ENCODE measurements around the gene HOXD11.

Gene HOXD11

DNA sequence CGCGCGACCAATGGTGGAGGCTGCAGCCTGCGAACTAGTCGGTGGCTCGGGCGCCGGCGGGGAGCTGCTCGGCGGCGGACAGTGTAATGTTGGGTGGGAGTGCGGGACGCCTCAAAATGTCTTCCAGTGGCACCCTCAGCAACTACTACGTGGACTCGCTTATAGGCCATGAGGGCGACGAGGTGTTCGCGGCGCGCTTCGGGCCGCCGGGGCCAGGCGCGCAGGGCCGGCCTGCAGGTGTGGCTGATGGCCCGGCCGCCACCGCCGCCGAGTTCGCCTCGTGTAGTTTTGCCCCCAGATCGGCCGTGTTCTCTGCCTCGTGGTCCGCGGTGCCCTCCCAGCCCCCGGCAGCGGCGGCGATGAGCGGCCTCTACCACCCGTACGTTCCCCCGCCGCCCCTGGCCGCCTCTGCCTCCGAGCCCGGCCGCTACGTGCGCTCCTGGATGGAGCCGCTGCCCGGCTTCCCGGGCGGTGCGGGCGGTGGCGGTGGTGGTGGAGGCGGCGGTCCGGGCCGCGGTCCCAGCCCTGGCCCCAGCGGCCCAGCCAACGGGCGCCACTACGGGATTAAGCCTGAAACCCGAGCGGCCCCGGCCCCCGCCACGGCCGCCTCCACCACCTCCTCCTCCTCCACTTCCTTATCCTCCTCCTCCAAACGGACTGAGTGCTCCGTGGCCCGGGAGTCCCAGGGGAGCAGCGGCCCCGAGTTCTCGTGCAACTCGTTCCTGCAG, 15.8 kb downstream of the HOXD11 start, which contains the start of gene HOXD9:
HOXD9 (plus strand) TSS at position 37 of the 728 bp plus-strand sequence; CDS start at position 87, 50 bp downstream.
- no peak for DNase-seq

DNA sequence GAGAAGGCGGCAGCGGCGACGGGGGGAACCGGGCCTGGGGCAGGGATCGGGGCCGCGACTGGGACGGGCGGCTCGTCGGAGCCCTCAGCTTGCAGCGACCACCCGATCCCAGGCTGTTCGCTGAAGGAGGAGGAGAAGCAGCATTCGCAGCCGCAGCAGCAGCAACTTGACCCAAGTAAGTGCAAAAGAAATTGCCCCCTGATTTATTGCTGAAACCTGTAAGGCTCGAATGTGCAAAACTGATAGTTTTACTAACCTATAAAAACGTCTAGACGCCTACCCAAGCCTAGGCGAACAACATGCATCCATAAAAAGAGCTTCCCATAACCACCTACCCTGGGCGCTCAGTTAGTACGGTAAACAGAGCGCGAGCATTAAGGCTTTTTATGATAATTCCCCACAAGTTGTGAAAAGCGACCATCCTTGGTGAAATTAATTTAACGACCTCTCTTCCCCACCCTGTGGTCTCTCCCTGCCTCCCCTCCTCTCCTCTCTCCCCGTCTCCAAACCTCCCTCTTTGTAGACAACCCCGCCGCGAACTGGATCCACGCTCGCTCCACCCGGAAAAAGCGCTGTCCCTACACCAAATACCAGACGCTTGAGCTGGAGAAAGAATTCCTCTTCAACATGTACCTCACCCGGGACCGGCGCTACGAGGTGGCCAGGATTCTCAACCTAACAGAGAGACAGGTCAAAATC, 16.5 kb downstream of the HOXD11 start:
- no peak for DNase-seq

DNA sequence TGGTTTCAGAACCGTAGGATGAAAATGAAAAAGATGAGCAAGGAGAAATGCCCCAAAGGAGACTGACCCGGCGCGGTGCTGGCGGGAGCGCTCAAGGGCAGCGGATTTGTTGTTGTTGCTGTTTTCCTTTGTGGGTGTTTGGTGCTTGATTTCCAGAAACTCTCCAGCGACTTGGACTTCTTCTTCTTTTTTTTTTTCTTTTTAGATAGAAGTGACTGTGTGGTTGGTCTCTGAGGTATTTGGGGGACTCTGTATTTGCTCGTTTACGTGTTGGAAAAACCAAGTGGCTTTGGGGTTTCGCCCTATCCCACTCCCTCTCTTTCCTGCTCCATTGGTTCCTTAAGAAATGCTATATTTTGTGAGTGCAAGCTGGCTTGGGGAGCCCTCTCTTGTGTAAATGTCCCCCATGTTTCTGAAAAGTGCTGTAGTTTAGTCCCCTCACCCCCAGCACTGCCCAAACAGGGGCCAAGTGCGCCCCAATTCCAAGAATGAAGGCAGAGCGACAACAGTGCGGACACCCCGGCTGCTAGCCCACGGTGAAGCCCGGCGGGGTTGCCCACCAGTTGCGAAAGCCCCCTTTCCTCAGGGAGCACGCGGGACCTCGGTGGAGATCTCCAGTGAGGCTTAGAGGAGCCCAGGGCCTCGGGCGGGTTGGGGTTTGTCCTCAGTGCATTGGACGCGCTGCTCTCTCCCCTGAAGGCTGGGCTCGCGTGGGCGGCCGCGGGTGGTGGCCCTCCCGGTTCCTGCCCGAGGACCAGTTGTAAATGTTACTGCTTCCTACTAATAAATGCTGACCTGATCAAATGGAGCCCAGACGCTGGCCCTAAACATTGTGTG, 17.2 kb downstream of the HOXD11 start:
- DNase-seq: no peak

DNA sequence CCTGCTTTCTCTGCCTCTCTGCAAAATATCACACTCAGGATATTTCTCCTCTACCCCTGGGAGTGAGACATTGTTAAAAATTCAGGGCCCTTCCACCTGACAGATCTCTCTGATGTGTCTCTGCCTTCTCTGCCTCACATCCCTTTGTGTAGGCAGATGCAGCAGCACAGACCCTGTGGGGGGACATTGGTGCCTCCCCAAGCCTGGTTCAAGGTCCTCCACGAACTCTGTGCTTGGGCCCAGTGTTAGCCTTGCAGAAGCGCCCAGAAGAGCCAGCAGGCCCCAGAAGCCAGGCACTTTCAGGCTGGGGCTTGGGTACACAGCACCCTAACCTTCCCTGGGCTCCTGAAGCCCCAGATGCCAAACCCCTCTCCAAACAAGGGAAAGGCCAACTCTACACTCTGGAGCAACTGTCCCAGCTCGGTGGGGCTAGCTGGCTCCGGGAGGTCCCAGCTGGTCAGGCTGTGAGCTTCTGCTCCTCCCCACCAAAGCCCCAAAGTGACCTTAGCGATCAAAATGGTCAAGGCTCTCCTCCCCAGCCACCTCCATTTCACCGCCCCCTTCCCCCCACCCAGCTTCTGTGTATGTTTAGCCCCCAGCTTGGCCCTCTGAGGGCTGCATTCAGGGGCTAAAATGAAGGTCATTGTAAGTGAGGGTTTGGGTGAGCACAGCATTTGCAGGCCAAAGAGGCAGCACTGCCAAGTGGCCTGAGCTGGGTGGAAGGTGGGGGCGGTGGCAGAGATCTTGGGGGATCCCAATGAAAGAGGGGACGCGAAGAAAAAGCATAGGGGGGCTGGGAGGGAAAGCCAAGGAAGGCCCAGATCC, 18.1 kb downstream of the HOXD11 start:
- no peak for DNase-seq

GRCh38 chr2:176125772-176126054, 18.6 kb downstream of the HOXD11 start:
- DNase-seq: no peak

DNA sequence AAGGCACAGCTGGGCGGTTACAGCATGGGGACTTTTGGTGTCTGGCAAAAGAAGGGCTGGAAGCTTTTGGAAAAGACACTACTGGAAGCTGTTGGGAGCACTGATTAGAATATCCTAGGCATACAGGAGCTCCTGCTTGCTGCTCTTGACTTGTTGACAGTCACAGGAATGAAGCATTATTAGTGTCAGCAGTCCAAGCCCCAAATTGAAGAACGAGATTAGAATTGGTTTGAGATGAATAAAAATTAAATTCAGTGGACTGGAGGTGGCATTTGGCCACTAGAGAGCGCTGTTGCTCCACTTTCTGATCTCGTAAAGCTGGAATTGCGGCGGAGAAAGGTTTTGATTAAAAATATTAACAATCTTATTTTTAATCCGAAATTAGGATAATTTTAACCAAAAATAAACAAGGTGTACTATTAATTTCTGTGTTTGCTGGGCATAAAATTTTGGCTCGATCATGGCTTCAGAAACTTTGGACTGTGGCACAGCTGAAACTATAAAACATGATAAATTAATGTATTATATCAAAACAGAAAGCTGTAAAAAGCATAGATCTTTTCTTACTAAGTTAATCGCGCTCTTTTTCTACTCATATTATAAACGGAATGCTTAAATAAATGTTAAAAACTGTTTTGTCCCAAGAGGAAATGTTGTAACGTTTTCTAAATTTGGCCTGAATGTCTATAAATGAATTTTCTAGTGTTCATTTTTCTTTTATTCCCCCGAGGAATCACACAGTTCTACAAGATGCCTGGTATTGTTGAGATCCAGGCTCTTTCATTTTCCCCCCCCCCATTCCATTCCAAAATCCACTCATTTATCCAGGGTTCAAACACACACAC, 20.1 kb downstream of the HOXD11 start:
- peak; percentile 67 for DNase-seq

- no peak for DNase-seq
Measured at GRCh38 chr2:176127774-176128072, 20.6 kb downstream of the HOXD11 start.

DNA sequence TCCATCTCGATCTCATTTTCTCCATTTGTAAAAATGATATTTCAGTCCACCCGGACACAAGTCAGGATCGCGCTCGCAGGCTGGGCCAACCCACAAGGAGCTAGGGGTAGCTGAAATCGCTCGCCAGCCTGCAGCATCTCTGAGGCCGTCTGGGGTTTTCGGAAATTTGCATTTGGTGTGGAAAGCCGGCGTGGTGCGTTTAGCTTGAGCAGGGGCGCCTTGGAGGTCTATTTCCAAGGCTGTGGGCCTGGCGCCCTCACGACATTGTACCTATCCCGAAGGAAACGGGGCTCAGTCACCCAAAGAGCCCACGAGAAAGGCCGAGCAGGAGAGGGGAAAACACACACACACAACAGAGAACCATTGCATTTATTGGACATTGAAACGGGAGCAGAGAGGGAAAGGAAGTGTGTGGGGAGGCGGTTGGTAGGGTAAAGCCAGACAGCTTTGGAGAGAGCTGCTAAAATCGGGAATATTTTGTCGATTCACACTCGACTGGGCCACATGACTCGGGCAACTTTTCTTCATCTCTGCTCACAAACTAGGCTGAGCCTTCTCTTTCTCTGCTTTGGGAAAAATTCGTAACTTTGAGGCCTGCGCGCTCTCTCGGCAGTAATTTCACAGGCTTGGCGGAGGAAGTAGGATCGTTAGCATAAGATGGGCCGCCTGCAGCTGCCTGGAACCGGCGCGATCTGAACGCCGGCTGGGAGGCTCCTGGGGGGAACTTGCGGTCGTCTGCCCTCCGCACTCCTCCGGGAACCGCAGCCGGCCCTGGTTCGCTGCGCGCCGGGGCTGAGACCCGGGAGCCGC, 21.3 kb downstream of the HOXD11 start:
- no peak for DNase-seq

GRCh38 chr2:176128982-176129796, 22.1 kb downstream of the HOXD11 start, which contains the start of gene HOXD8:
HOXD8 (plus strand) TSS chr2:176129705; CDS start chr2:176130367, 662 bp downstream.
- DNase-seq: no peak

- DNase-seq: no peak
Measured at GRCh38 chr2:176129813-176130146, 22.7 kb downstream of the HOXD11 start.

- DNase-seq: no peak
Measured at GRCh38 chr2:176130147-176130956, 23.3 kb downstream of the HOXD11 start.

GRCh38 chr2:176130957-176131847, 24.1 kb downstream of the HOXD11 start:
- no peak for DNase-seq

DNA sequence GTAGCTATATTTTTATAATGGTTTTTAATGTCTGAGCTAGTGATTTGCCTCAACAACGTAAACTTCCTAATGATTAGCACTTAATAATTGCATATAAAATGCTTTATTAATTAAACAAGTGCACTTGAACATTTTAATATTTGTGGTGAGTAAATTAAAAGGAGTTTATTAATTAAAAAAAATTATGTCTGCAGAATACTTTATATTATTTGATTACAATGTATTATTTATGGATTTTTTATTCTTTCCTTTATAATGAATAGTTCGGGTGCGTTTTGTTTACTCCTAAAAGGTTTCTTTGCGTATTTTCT, 24.7 kb downstream of the HOXD11 start:
- no peak for DNase-seq

GRCh38 chr2:176132205-176133171, 25.4 kb downstream of the HOXD11 start:
- peak; percentile 27 for DNase-seq

GRCh38 chr2:176133389-176133788, 26.3 kb downstream of the HOXD11 start:
- DNase-seq: no peak

DNA sequence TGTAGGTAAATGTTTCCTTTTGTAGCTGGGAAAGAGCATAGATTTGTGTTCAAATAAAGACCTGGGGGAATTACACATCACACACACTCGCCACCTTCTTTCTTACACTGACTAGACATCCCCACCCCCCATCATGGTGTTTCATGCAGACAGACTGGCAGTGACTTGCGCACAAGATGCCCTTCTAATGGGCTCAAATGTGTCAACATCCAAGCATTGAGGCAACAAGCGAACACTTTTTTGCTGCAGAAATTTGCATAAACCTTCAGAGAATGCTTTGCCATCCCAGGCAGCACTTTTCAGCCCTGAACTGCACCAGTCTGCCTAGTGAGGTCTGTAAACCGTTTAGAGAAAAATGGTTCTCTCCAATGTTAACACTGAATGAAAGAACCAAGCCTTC, 27.0 kb downstream of the HOXD11 start:
- no peak for DNase-seq

GRCh38 chr2:176135035-176135440, 28.0 kb downstream of the HOXD11 start:
- DNase-seq: no peak

Data from CD4-positive, alpha-beta T cell treated with Interleukin-12 subunit alpha and Interleukin-12 subunit beta, for 1 hour (primary cell).